CD14-positive monocyte (primary cell): ENCODE measurements around the gene BLOC1S6. TPM values are rescaled to one million over a fixed set of nuclear protein-coding genes. Genes with fewer than 3 reads are reported as not detected.

ENCODE experiments used
- DNase-seq, 3 donors: peaks; one replicate each; pipeline ENCODE4 v3.0.0-alpha.2; 2011 to 2022
- H2AFZ ChIP-seq: 2 replicates; pipeline ENCODE4 v1.6.0; 2012; ENCODE audit warnings: mild to moderate bottlenecking, low read depth, low read length, inconsistent platforms; ENCODE audit not compliant: insufficient read depth, poor library complexity, severe bottlenecking
- H3K27ac ChIP-seq, 2 donors: 1 replicate in 1 of 2; 2 replicates in 1 of 2; pipeline ENCODE4 v1.5.1; 2012 to 2013; ENCODE audit warnings: low read length in 2 of 2, control low read depth in 1 of 2, inconsistent platforms in 1 of 2, low read depth in 1 of 2, mild to moderate bottlenecking in 1 of 2
- H3K27me3 ChIP-seq, 2 donors: one replicate each; pipeline versions ENCODE4 v1.6.0 to v1.6.1; 2011 to 2013; ENCODE audit warnings: low read length in 2 of 2; ENCODE audit not compliant: control insufficient read depth in 2 of 2, insufficient read depth in 2 of 2
- H3K36me3 ChIP-seq, 2 donors: replicated peaks in 1 of 2; 1 replicate in 1 of 2; 2 replicates in 1 of 2; pipeline versions ENCODE4 v1.5.1 to v1.6.1; 2012 to 2013; ENCODE audit warnings: low read length in 2 of 2, control low read depth in 1 of 2, inconsistent platforms in 1 of 2, mild to moderate bottlenecking in 1 of 2; ENCODE audit not compliant: insufficient read depth in 2 of 2, control insufficient read depth in 1 of 2
- H3K4me1 ChIP-seq, 2 donors: 1 replicate in 1 of 2; 2 replicates in 1 of 2; pipeline versions ENCODE4 v1.5.1 to v1.6.1; 2012 to 2013; ENCODE audit warnings: low read length in 2 of 2, control low read depth in 1 of 2, inconsistent platforms in 1 of 2, mild to moderate bottlenecking in 1 of 2, moderate library complexity in 1 of 2; ENCODE audit not compliant: insufficient read depth in 2 of 2, control insufficient read depth in 1 of 2
- H3K4me2 ChIP-seq: replicated peaks from 2 replicates; pipeline ENCODE3; 2012; ENCODE audit warnings: low read length, moderate library complexity, mild to moderate bottlenecking; ENCODE audit not compliant: poor library complexity, severe bottlenecking; ENCODE audit errors: extremely low read depth
- H3K4me3 ChIP-seq, 3 experiments: fragments of 200-600 bp in 1 of 3; sonication (generic) in 1 of 3; replicated peaks in 1 of 3; 1 replicate in 2 of 3; 2 replicates in 1 of 3; pipeline ENCODE4 v1.5.1; 2011 to 2013; ENCODE audit warnings: low read length in 3 of 3, mild to moderate bottlenecking in 3 of 3, control low read depth in 2 of 3, low read depth in 2 of 3, inconsistent platforms in 1 of 3, moderate library complexity in 1 of 3
- H3K79me2 ChIP-seq: 2 replicates; pipeline ENCODE4 v1.6.0; 2012; ENCODE audit warnings: mild to moderate bottlenecking, control low read depth, inconsistent platforms, low read length, moderate library complexity; ENCODE audit not compliant: insufficient read depth
- H3K9ac ChIP-seq: 2 replicates; pipeline ENCODE4 v1.6.0; 2017; ENCODE audit warnings: low read length, mild to moderate bottlenecking; ENCODE audit not compliant: insufficient read depth, poor library complexity, severe bottlenecking
- H3K9me3 ChIP-seq, 2 donors: replicated peaks in 1 of 2; 1 replicate in 1 of 2; 2 replicates in 1 of 2; pipeline versions ENCODE4 v1.5.1 to v1.6.1; 2012 to 2013; ENCODE audit warnings: low read length in 2 of 2, control low read depth in 1 of 2; ENCODE audit not compliant: control insufficient read depth in 1 of 2, insufficient read depth in 1 of 2
- H4K20me1 ChIP-seq: 2 replicates; pipeline ENCODE4 v1.6.0; 2012; ENCODE audit warnings: mild to moderate bottlenecking, low read length, control low read depth, moderate library complexity; ENCODE audit not compliant: insufficient read depth
- H3K27ac Mint-ChIP-seq, 7 donors: one replicate each; pipeline ENCODE4 v1.8.0; 2020; ENCODE audit warnings: mild to moderate bottlenecking in 7 of 7, mixed read lengths in 7 of 7, moderate library complexity in 6 of 7, inconsistent platforms in 2 of 7
- H3K27me3 Mint-ChIP-seq, 3 donors: one replicate each; pipeline ENCODE4 v1.8.0; 2021 to 2022; ENCODE audit warnings: low read depth in 3 of 3, mild to moderate bottlenecking in 3 of 3, mixed read lengths in 3 of 3, moderate library complexity in 3 of 3, inconsistent platforms in 1 of 3
- H3K36me3 Mint-ChIP-seq, 2 donors: one replicate each; pipeline ENCODE4 v1.8.0; 2020; ENCODE audit warnings: mixed read lengths in 2 of 2, inconsistent platforms in 1 of 2, mild to moderate bottlenecking in 1 of 2
- H3K4me1 Mint-ChIP-seq: one replicate; pipeline ENCODE4 v1.8.0; 2020; ENCODE audit warnings: mild to moderate bottlenecking, mixed read lengths
- H3K4me3 Mint-ChIP-seq, 2 donors: one replicate each; pipeline ENCODE4 v1.8.0; 2020; ENCODE audit warnings: mild to moderate bottlenecking in 2 of 2, mixed read lengths in 2 of 2, moderate library complexity in 1 of 2
- H3K9me3 Mint-ChIP-seq, 7 donors: one replicate each; pipeline ENCODE4 v1.8.0; 2020 to 2022; ENCODE audit warnings: mixed read lengths in 7 of 7, mild to moderate bottlenecking in 6 of 7, moderate library complexity in 6 of 7, inconsistent platforms in 2 of 7
- CTCF ChIP-seq: fragments of 200-600 bp; IDR thresholded peaks from one replicate; pipeline ENCODE4 v1.8.0; 2022; ENCODE audit warnings: antibody characterized with exemption, mild to moderate bottlenecking
- WGBS: methylation state at CpG from one replicate; pipeline ENCODE4 v1.1.5; 2013; ENCODE audit warnings: missing lambda C conversion rate; ENCODE audit not compliant: insufficient coverage; 5-methylcytosine and 5-hydroxymethylcytosine counted together
- intact Hi-C, 2 donors: fragments of 100-400 bp; cut with micrococcal nuclease; formaldehyde crosslinking; loops; one replicate each; pipeline versions ENCODE4 v1.15.0 to v1.15.1; 2023
- polyA plus RNA-seq, 3 donors: library from polyadenylated mRNA; depleted of rRNA in 1 of 3; unstranded in 2 of 3; stranded (reverse) in 1 of 3; fragments of 300-500 nt in 2 of 3; fragments of >200 nt in 1 of 3; fragmentation: Illumina TruSeq in 2 of 3; gene quantifications; 1 replicate in 2 of 3; 2 replicates in 1 of 3; pipeline ENCODE4 v1.2.3, GENCODE V29; 2012 to 2021

Gene BLOC1S6
- polyA plus RNA-seq, 3 donors = 16.8 to 54.9 (median 47.9) TPM

GRCh38 chr15:45573961-45574629 is 13.1 kb upstream of the BLOC1S6 start:
- no peaks in the 10 kb centered on the region for H3K79me2 ChIP-seq

GRCh38 chr15:45581919-45582318 is 5.3 kb upstream of the BLOC1S6 start:
- Histone ChIP-seq H3K4me2 (no peak overlapping the region), H3K27me3 (no peaks in the 10 kb centered on the region), H3K79me2 (peaks cover 20% of the 10 kb centered on the region), H4K20me1 (no peaks in the 10 kb centered on the region), H3K4me3 (no peak overlapping the region), H2AFZ (no peak overlapping the region), H3K4me1 (peaks cover 26 to 32% of the 10 kb centered on the region in 2 donors), H3K9ac (no peak overlapping the region), H3K36me3 (no peaks in the 10 kb centered on the region), H3K27ac (no peak overlapping the region), H3K9me3 (no peaks in the 10 kb centered on the region)
- peak overlapping the region in 2 of 7 donors; percentile 30 to 75 for H3K27ac Mint-ChIP-seq
- peaks cover 0 to 4% (median 0%) of the 10 kb centered on the region in 7 donors for H3K9me3 Mint-ChIP-seq
- peaks cover 0 to 6% of the 10 kb centered on the region in 2 donors for H3K36me3 Mint-ChIP-seq
- peaks cover 6 to 22% (median 12%) of the 10 kb centered on the region in 3 donors for H3K27me3 Mint-ChIP-seq
- intact Hi-C loops = loop anchor here in 1 of 2 donors (10.0 kb wide), 1 partner anchor 53 kb away; the partner anchor contains the start of gene SQOR
- peaks cover 27% of the 10 kb centered on the region for H3K4me1 Mint-ChIP-seq
- H3K4me3 Mint-ChIP-seq = no peak overlapping the region
- TF ChIP-seq CTCF = no peak
- WGBS = 89% methylated on average over 1 of the region's 2 CpGs
- no peak for DNase-seq

More at GRCh38 chr15:45573961-45574629, 13.1 kb upstream of the BLOC1S6 start:
- TF ChIP-seq CTCF = peak; percentile 40
- H3K4me1 ChIP-seq = peaks cover 16 to 17% of the 10 kb centered on the region in 2 donors
- Mint-ChIP-seq H3K27ac (peak overlapping the region in 2 of 7 donors; percentile 22 to 33), H3K9me3 (peaks cover 0 to 6% (median 0%) of the 10 kb centered on the region in 7 donors), H3K4me1 (peaks cover 21% of the 10 kb centered on the region), H3K27me3 (peaks cover 2 to 25% (median 16%) of the 10 kb centered on the region in 3 donors), H3K4me3 (no peak overlapping the region), H3K36me3 (no peaks in the 10 kb centered on the region)
- no peak overlapping the region for H3K9ac ChIP-seq
- WGBS = 95% methylated on average over 4 of the region's 7 CpGs
- no peak for DNase-seq
- intact Hi-C loops = no loop called here
- H3K27me3 ChIP-seq = peaks cover 0 to 3% of the 10 kb centered on the region in 2 donors
- no peak overlapping the region for H3K27ac ChIP-seq
- no peak overlapping the region for H2AFZ ChIP-seq
- no peak overlapping the region for H3K4me3 ChIP-seq
- H4K20me1 ChIP-seq = no peaks in the 10 kb centered on the region
- H3K9me3 ChIP-seq = no peaks in the 10 kb centered on the region
- H3K4me2 ChIP-seq = no peak overlapping the region
- H3K36me3 ChIP-seq = no peaks in the 10 kb centered on the region
